CD8-positive, alpha-beta memory T cell (primary cell): ENCODE data around the gene ZMYND15. TPM values are rescaled to one million over a fixed set of nuclear protein-coding genes. Genes with fewer than 3 reads are reported as not detected.
A peak's percentile ranks its signal among the peaks of the same experiment; 100 is the strongest.

ENCODE experiments used
- CTCF ChIA-PET: fragments of 350-600 bp; sonication (Branson Sonifier 250); formaldehyde crosslinking; loops from one replicate; lab custom pipeline; 2021; ENCODE audit warnings: antibody characterized with exemption; lab: Charles Lee
- POLR2A ChIA-PET: fragments of 350-600 bp; sonication (Branson Sonifier 250); formaldehyde crosslinking; loops from one replicate; lab custom pipeline; 2021; ENCODE audit warnings: antibody characterized with exemption; lab: Charles Lee
- DNase-seq, 5 donors: peaks; one replicate each; pipeline versions ENCODE4 v3.0.0 to v3.0.0-alpha.2; 2020 to 2022; ENCODE audit warnings: mixed read lengths in 1 of 5
- H3K27ac ChIP-seq: one replicate; pipeline ENCODE4 v1.7.0; 2013; ENCODE audit warnings: low read depth, mild to moderate bottlenecking, low read length, moderate library complexity
- H3K27me3 ChIP-seq: 2 replicates; pipeline ENCODE4 v1.7.0; 2013; ENCODE audit warnings: low read length, mild to moderate bottlenecking; ENCODE audit not compliant: insufficient read depth, poor library complexity, severe bottlenecking
- H3K36me3 ChIP-seq: 2 replicates; pipeline ENCODE4 v1.7.0; 2013; ENCODE audit warnings: mild to moderate bottlenecking, low read length, moderate library complexity; ENCODE audit not compliant: insufficient read depth
- H3K4me1 ChIP-seq: 2 replicates; pipeline ENCODE4 v1.7.0; 2013; ENCODE audit warnings: mild to moderate bottlenecking, low read length, moderate library complexity; ENCODE audit not compliant: insufficient read depth
- H3K4me3 ChIP-seq: 2 replicates; pipeline ENCODE4 v1.7.0; 2013; ENCODE audit warnings: mild to moderate bottlenecking, low read length
- H3K9me3 ChIP-seq: 2 replicates; pipeline ENCODE4 v1.7.0; 2013; ENCODE audit warnings: mild to moderate bottlenecking, low read length
- H3K27ac Mint-ChIP-seq, 8 donors: one replicate each; pipeline ENCODE4 v1.8.0; 2020 to 2021; ENCODE audit warnings: mixed read lengths in 8 of 8, mild to moderate bottlenecking in 6 of 8, inconsistent platforms in 3 of 8, moderate library complexity in 3 of 8
- H3K27me3 Mint-ChIP-seq, 2 donors: one replicate each; pipeline ENCODE4 v1.8.0; 2020 to 2021; ENCODE audit warnings: mixed read lengths in 2 of 2, mild to moderate bottlenecking in 1 of 2, moderate library complexity in 1 of 2
- H3K36me3 Mint-ChIP-seq, 3 donors: one replicate each; pipeline ENCODE4 v1.8.0; 2020 to 2021; ENCODE audit warnings: mixed read lengths in 3 of 3, inconsistent platforms in 1 of 3, mild to moderate bottlenecking in 1 of 3
- H3K4me1 Mint-ChIP-seq, 3 donors: one replicate each; pipeline ENCODE4 v1.8.0; 2020 to 2021; ENCODE audit warnings: mixed read lengths in 3 of 3, inconsistent platforms in 1 of 3, mild to moderate bottlenecking in 1 of 3
- H3K4me3 Mint-ChIP-seq, 7 donors: one replicate each; pipeline ENCODE4 v1.8.0; 2020 to 2021; ENCODE audit warnings: mixed read lengths in 7 of 7, mild to moderate bottlenecking in 6 of 7, moderate library complexity in 4 of 7, inconsistent platforms in 2 of 7
- H3K9me3 Mint-ChIP-seq, 5 donors: one replicate each; pipeline ENCODE4 v1.8.0; 2020 to 2022; ENCODE audit warnings: mixed read lengths in 5 of 5, mild to moderate bottlenecking in 3 of 5, moderate library complexity in 2 of 5, inconsistent platforms in 1 of 5
- polyA plus RNA-seq: library from polyadenylated mRNA; unstranded; fragments of 300-500 nt; fragmentation: Illumina TruSeq; gene quantifications from one replicate; pipeline ENCODE4 v1.2.3, GENCODE V29; 2021
- total RNA-seq, 2 experiments: library from RNA; stranded (reverse); gene quantifications; one replicate each; pipeline ENCODE4 v1.2.3, GENCODE V29; 2021

The ZMYND15 gene
- total and polyA plus RNA-seq, 3 experiments from 2014 or later = 0.09 TPM; not detected in 2

GRCh38 chr17:4759776-4760236, 20.2 kb downstream of the ZMYND15 start:
- Histone ChIP-seq H3K4me1 (no peaks in the 10 kb centered on the region), H3K4me3 (no peak overlapping the region), H3K27ac (no peak overlapping the region), H3K27me3 (no peaks in the 10 kb centered on the region), H3K36me3 (no peaks in the 10 kb centered on the region), H3K9me3 (no peaks in the 10 kb centered on the region)
- Mint-ChIP-seq H3K9me3 (no peaks in the 10 kb centered on the region), H3K4me1 (no peaks in the 10 kb centered on the region), H3K27ac (no peak overlapping the region), H3K4me3 (no peak overlapping the region), H3K36me3 (no peaks in the 10 kb centered on the region), H3K27me3 (peaks cover 10 to 28% of the 10 kb centered on the region in 2 donors)
- ChIA-PET POLR2A (no interaction called here), CTCF (no interaction called here)
- DNase-seq = no peak

DNA sequence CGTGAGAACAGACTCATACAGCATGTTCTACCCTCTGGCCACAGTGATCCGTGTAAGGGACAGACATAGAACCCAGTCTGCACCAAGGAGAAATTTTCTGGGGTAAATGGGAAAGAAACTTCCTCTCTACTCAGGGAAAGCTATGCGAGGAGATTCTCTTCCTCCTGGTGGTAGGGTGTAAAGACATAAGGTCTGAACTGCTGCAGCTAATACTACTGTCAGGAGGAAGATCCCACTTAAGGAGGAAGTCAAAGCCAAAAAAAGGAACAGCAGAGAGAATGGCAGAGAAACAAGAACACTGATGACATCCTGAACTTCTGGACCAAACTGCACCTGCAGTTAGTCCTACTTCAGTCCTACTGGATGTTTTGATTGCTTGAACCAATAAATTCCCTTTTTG, 25.0 kb downstream of the ZMYND15 start:
- Histone ChIP-seq H3K36me3 (no peaks in the 10 kb centered on the region), H3K4me3 (no peak overlapping the region), H3K9me3 (no peaks in the 10 kb centered on the region), H3K4me1 (no peaks in the 10 kb centered on the region), H3K27ac (no peak overlapping the region), H3K27me3 (no peaks in the 10 kb centered on the region)
- Mint-ChIP-seq H3K27me3 (peaks cover 6 to 20% of the 10 kb centered on the region in 2 donors), H3K36me3 (no peaks in the 10 kb centered on the region), H3K9me3 (no peaks in the 10 kb centered on the region), H3K4me3 (no peak overlapping the region), H3K4me1 (no peaks in the 10 kb centered on the region), H3K27ac (no peak overlapping the region)
- POLR2A ChIA-PET = no interaction called here
- CTCF ChIA-PET = no interaction called here
- DNase-seq = no peak

DNA sequence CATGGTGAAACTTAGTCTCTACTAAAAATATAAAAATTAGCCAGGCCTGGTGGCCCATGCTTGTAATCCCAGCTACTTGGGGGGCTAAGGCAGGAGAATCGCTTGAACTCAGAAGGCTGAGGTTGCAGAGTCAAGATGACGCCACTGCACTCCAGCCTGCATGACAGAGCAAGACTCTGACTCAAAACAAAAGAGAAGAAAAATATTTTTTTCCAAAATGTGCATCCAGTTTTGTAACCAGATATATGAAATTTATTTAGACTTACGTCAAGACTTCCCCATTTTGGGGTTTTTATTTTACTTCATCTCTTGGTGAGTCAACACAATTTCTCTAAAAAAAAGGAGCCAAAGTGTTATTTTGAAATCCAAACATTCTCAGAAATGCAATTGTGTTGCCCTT, 26.6 kb downstream of the ZMYND15 start:
- no peaks in the 10 kb centered on the region for H3K36me3 ChIP-seq
- H3K4me1 ChIP-seq = no peaks in the 10 kb centered on the region
- H3K4me3 ChIP-seq = no peak overlapping the region
- H3K27ac Mint-ChIP-seq = no peak overlapping the region
- no peak for DNase-seq
- H3K9me3 ChIP-seq = no peaks in the 10 kb centered on the region
- POLR2A ChIA-PET = no interaction called here
- peaks cover 2 to 15% of the 10 kb centered on the region in 2 donors for H3K27me3 Mint-ChIP-seq
- H3K4me3 Mint-ChIP-seq = no peak overlapping the region
- no peak overlapping the region for H3K27ac ChIP-seq
- no peaks in the 10 kb centered on the region for H3K36me3 Mint-ChIP-seq
- H3K4me1 Mint-ChIP-seq = no peaks in the 10 kb centered on the region
- no peaks in the 10 kb centered on the region for H3K9me3 Mint-ChIP-seq
- CTCF ChIA-PET = no interaction called here
- H3K27me3 ChIP-seq = no peaks in the 10 kb centered on the region

GRCh38 chr17:4766723-4767122, 27.1 kb downstream of the ZMYND15 start:
- H3K27ac Mint-ChIP-seq = no peak overlapping the region
- Histone ChIP-seq H3K27ac (no peak overlapping the region), H3K4me3 (no peak overlapping the region), H3K9me3 (no peaks in the 10 kb centered on the region), H3K36me3 (no peaks in the 10 kb centered on the region), H3K4me1 (no peaks in the 10 kb centered on the region), H3K27me3 (no peaks in the 10 kb centered on the region)
- no peak overlapping the region for H3K4me3 Mint-ChIP-seq
- H3K9me3 Mint-ChIP-seq = no peaks in the 10 kb centered on the region
- no peaks in the 10 kb centered on the region for H3K36me3 Mint-ChIP-seq
- DNase-seq = no peak
- peaks cover 1 to 5% (median 4%) of the 10 kb centered on the region in 3 donors for H3K4me1 Mint-ChIP-seq
- ChIA-PET POLR2A (no interaction called here), CTCF (no interaction called here)
- peaks cover 2 to 18% of the 10 kb centered on the region in 2 donors for H3K27me3 Mint-ChIP-seq

- Mint-ChIP-seq H3K9me3 (no peaks in the 10 kb centered on the region), H3K27me3 (peaks cover 2 to 17% of the 10 kb centered on the region in 2 donors), H3K36me3 (no peaks in the 10 kb centered on the region), H3K27ac (peak overlapping the region in 2 of 8 donors; percentile 38 to 79), H3K4me3 (no peak overlapping the region), H3K4me1 (peaks cover 4 to 7% (median 7%) of the 10 kb centered on the region in 3 donors)
- Histone ChIP-seq H3K9me3 (no peaks in the 10 kb centered on the region), H3K27ac (no peak overlapping the region), H3K4me3 (no peak overlapping the region), H3K4me1 (no peaks in the 10 kb centered on the region), H3K36me3 (no peaks in the 10 kb centered on the region), H3K27me3 (no peaks in the 10 kb centered on the region)
- DNase-seq = no peak
- CTCF ChIA-PET = no interaction called here
- POLR2A ChIA-PET = no interaction called here
Measured at GRCh38 chr17:4768298-4768697, 28.7 kb downstream of the ZMYND15 start.

GRCh38 chr17:4769628-4770027, 30.0 kb downstream of the ZMYND15 start:
- no peak overlapping the region for H3K4me3 ChIP-seq
- no peak overlapping the region for H3K4me3 Mint-ChIP-seq
- peaks cover 2 to 23% of the 10 kb centered on the region in 2 donors for H3K27me3 Mint-ChIP-seq
- no peaks in the 10 kb centered on the region for H3K36me3 Mint-ChIP-seq
- H3K27me3 ChIP-seq = no peaks in the 10 kb centered on the region
- CTCF ChIA-PET = interaction anchor here (0.7 kb wide), 1 partner anchor 1842 kb away, joined by 3 read pairs; no protein-coding TSS in a partner anchor
- DNase-seq = no peak
- peaks cover 4 to 7% (median 7%) of the 10 kb centered on the region in 3 donors for H3K4me1 Mint-ChIP-seq
- POLR2A ChIA-PET = no interaction called here
- no peaks in the 10 kb centered on the region for H3K9me3 ChIP-seq
- no peak overlapping the region for H3K27ac Mint-ChIP-seq
- H3K4me1 ChIP-seq = no peaks in the 10 kb centered on the region
- no peaks in the 10 kb centered on the region for H3K36me3 ChIP-seq
- no peaks in the 10 kb centered on the region for H3K9me3 Mint-ChIP-seq
- H3K27ac ChIP-seq = no peak overlapping the region

DNA sequence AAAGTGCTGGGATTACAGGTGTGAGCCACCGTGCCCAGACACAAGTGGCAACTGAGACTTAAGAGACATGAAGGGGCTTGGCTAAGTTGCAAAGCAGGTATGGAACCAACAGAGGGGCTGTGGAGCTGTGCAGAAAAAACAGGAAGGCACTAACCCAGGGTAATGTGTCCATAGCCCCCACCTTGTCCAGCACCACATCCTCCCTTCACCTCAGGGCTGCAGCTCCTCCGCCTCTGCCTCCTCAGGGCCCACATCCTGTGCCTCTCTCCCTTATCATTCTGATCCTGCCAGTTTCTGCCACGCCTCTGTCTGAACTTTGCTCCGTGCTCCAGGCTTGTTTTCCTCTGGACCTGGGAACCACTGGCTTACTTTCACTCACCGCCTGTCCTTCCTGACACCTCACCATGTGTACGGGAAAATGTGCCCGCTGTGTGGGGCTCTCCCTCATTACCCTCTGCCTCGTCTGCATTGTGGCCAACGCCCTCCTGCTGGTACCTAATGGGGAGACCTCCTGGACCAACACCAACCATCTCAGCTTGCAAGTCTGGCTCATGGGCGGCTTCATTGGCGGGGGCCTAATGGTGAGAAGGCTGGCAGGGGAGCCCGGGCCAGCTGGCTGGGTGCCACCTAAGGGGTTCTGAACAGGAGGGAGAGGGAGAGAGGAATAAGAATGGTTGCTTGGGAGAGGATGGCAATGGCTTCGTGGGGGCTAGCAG, 32.0 kb downstream of the ZMYND15 start, which contains the start of gene TM4SF5:
TSS of gene TM4SF5 (plus strand) at position 368 of the 716 bp plus-strand sequence. CDS start at position 405, 37 bp downstream.
- ChIA-PET POLR2A (no interaction called here), CTCF (no interaction called here)
- Mint-ChIP-seq H3K9me3 (no peaks in the 10 kb centered on the region), H3K4me3 (peak within 1 kb of the TSS in 1 of 7 donors; percentile 28), H3K36me3 (no peaks in the 10 kb centered on the region), H3K4me1 (peaks cover 4 to 7% (median 7%) of the 10 kb centered on the region in 3 donors), H3K27me3 (peaks cover 2 to 30% of the 10 kb centered on the region in 2 donors), H3K27ac (peak within 1 kb of the TSS in 3 of 8 donors; percentile 15 to 89 (median 73))
- Histone ChIP-seq H3K27me3 (no peaks in the 10 kb centered on the region), H3K4me1 (no peaks in the 10 kb centered on the region), H3K9me3 (no peaks in the 10 kb centered on the region), H3K4me3 (no peak within 1 kb of the TSS), H3K36me3 (no peaks in the 10 kb centered on the region), H3K27ac (no peak within 1 kb of the TSS)
- no peak for DNase-seq

DNA sequence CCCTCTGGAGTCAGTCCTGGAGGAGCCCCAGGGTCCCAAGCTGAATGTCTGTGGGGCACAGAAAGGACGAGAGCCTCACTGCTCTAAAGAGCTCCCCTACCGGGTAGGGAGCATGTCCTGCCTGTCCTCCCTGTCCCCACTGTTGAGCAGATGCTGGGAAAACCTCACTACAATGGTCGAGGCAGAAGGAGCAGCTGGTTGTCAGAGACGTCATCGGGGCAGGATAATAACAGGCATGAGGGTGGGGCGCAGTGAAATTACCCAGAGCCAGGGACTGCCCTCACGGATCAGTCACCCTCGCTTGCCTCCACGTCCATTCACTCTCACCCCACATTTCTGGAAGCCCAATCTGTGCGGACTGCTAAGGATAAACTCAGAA, 32.6 kb downstream of the ZMYND15 start:
- H3K9me3 Mint-ChIP-seq = no peaks in the 10 kb centered on the region
- H3K27me3 Mint-ChIP-seq = peaks cover 2 to 30% of the 10 kb centered on the region in 2 donors
- no peaks in the 10 kb centered on the region for H3K27me3 ChIP-seq
- H3K36me3 Mint-ChIP-seq = no peaks in the 10 kb centered on the region
- no peak overlapping the region for H3K4me3 Mint-ChIP-seq
- ChIA-PET CTCF (interaction anchor here (0.9 kb wide), 1 partner anchor 17 kb away, joined by 3 read pairs; no protein-coding TSS in a partner anchor), POLR2A (no interaction called here)
- DNase-seq = no peak
- no peaks in the 10 kb centered on the region for H3K9me3 ChIP-seq
- no peak overlapping the region for H3K27ac Mint-ChIP-seq
- H3K36me3 ChIP-seq = no peaks in the 10 kb centered on the region
- no peak overlapping the region for H3K27ac ChIP-seq
- peaks cover 4 to 7% (median 7%) of the 10 kb centered on the region in 3 donors for H3K4me1 Mint-ChIP-seq
- H3K4me3 ChIP-seq = no peak overlapping the region
- no peaks in the 10 kb centered on the region for H3K4me1 ChIP-seq
